Right cardiac atrium (tissue), 5 donors: ENCODE results near the gene SPON1. TPM values are rescaled to one million over a fixed set of nuclear protein-coding genes. Genes with fewer than 3 reads are reported as not detected.
"Not testable (repeated sequence)": the region's sequence is repeated elsewhere in the genome, so short reads cannot be mapped to it uniquely, and the experiment has no call there.

Experiments
- ATAC-seq, 2 donors: fragments of 200-7000 bp; cut with Tn5 transposase; one replicate each; pipeline versions ENCODE4 v1.8.0 to v1.9.1; 2020; ENCODE audit warnings: moderate library complexity in 2 of 2, mild to moderate bottlenecking in 1 of 2
- DNase-seq, 3 donors: peaks; one replicate each; pipeline ENCODE4 v3.0.0-alpha.2; 2020
- H3K27ac ChIP-seq: one replicate; pipeline ENCODE4 v1.5.1; 2013; ENCODE audit warnings: mild to moderate bottlenecking, low read length, control low read depth, moderate library complexity
- H3K27me3 ChIP-seq: one replicate; pipeline ENCODE4 v1.6.1; 2013; ENCODE audit not compliant: control insufficient read depth, insufficient read depth
- H3K4me1 ChIP-seq: one replicate; pipeline ENCODE4 v1.6.1; 2013; ENCODE audit warnings: low read length; ENCODE audit not compliant: control insufficient read depth, insufficient read depth
- H3K4me3 ChIP-seq: one replicate; pipeline ENCODE4 v1.5.1; 2013; ENCODE audit warnings: low read length, control low read depth
- H3K9me3 ChIP-seq: one replicate; pipeline ENCODE4 v1.6.1; 2013; ENCODE audit warnings: low read length; ENCODE audit not compliant: control insufficient read depth
- WGBS: extraction: QIAGEN DNeasy Blood & Tissue Kit; methylation state at CpG from one replicate; pipeline ENCODE4 v1.1.7; 2013; 5-methylcytosine and 5-hydroxymethylcytosine counted together
- intact Hi-C, 4 donors: fragments of 100-400 bp; cut with DNase I; formaldehyde crosslinking; loops; one replicate each; pipeline versions ENCODE4 v1.11.0 to v1.14.0; 2022 to 2023
- polyA plus RNA-seq: library from polyadenylated mRNA; stranded (reverse); fragments of 200-250 nt; gene quantifications from one replicate; pipeline ENCODE4 v1.2.3, GENCODE V29; 2013
- total RNA-seq, 4 donors: library from RNA; stranded (reverse); fragmentation: NEBNext Ultra II Directional; extraction: Animal tissue kit (Norgen Biotek cat#: 25700); gene quantifications; one replicate each; pipeline ENCODE4 v1.2.1, GENCODE V29; 2021
- donor health status: healthy with polysubstance abuse.
- donor health status: DM: no; HTN: yes; CAD: no.
- donor health status: DM: no; HTN: no; CAD: no.
- donor health status: DM: no; HTN: yes; CAD: no; lungs with severe emphysema.
- donor health status: DM: yes; HTN: yes; CAD: no.

SPON1 gene
- total and polyA plus RNA-seq, 5 donors: 12.6 to 32.7 (median 24.7) TPM

- not testable (repeated sequence) for H3K27me3 ChIP-seq, ATAC-seq, H3K27ac ChIP-seq, DNase-seq, H3K4me1 ChIP-seq, H3K9me3 ChIP-seq, H3K4me3 ChIP-seq
- WGBS: 97% methylated on average over 1 of the region's 1 CpG
- intact Hi-C loops: loop anchor here in 1 of 4 donors (5.0 kb wide), 1 partner anchor 197 kb away; no protein-coding TSS in a partner anchor
These were observed 191.6 kb downstream of the SPON1 start for GRCh38 chr11:14154103-14154502.

- DNase-seq (no peak), ATAC-seq (no peak)
- WGBS: 82% methylated on average over 1 of the region's 1 CpG
- no peaks in the 10 kb centered on the region for H3K9me3 ChIP-seq
- no peak overlapping the region for H3K27ac ChIP-seq
- H3K27me3 ChIP-seq: no peaks in the 10 kb centered on the region
- no peaks in the 10 kb centered on the region for H3K4me1 ChIP-seq
- intact Hi-C loops: no loop called here
- no peak overlapping the region for H3K4me3 ChIP-seq
These were observed 195.9 kb downstream of the SPON1 start for GRCh38 chr11:14158393-14158792.

GRCh38 chr11:14163576-14163975 lies 201.1 kb downstream of the SPON1 start:
- Histone ChIP-seq H3K9me3 (no peaks in the 10 kb centered on the region), H3K27ac (no peak overlapping the region)
- intact Hi-C loops: no loop called here

GRCh38 chr11:14173679-14174078 lies 211.2 kb downstream of the SPON1 start:
- DNase-seq, intact Hi-C loops, H3K27me3 ChIP-seq, H3K4me1 ChIP-seq, H3K9me3 ChIP-seq, H3K27ac ChIP-seq, ATAC-seq, H3K4me3 ChIP-seq: not testable (repeated sequence)
- WGBS: 89% methylated on average over 7 of the region's 7 CpGs

More at GRCh38 chr11:14163576-14163975, 201.1 kb downstream of the SPON1 start:
- Histone ChIP-seq H3K4me1 (no peaks in the 10 kb centered on the region), H3K27me3 (no peaks in the 10 kb centered on the region), H3K4me3 (no peak overlapping the region)
- ATAC-seq (no peak), DNase-seq (no peak)
- WGBS: 91% methylated on average over 2 of the region's 2 CpGs

- intact Hi-C loops: no loop called here
- peak; percentile 84 to 86 for ATAC-seq
These were observed 216.7 kb downstream of the SPON1 start for GRCh38 chr11:14179116-14179820.

GRCh38 chr11:14181121-14181520 lies 218.6 kb downstream of the SPON1 start:
- intact Hi-C loops: loop anchor here in 1 of 4 donors (10.0 kb wide), 1 partner anchor 64 kb away; no protein-coding TSS in a partner anchor
- H3K9me3 ChIP-seq: no peaks in the 10 kb centered on the region

More at GRCh38 chr11:14179116-14179820, 216.7 kb downstream of the SPON1 start:
- 61% methylated on average over 4 of the region's 4 CpGs for WGBS
- Histone ChIP-seq H3K4me1 (peaks cover 2% of the 10 kb centered on the region), H3K9me3 (no peaks in the 10 kb centered on the region), H3K27ac (peak overlapping the region; percentile 42), H3K4me3 (no peak overlapping the region), H3K27me3 (no peaks in the 10 kb centered on the region)
- DNase-seq: peak in 1 of 3 donors; percentile 24

GRCh38 chr11:14182833-14183364 lies 220.4 kb downstream of the SPON1 start:
- H3K4me1 ChIP-seq: peaks cover 16% of the 10 kb centered on the region
- ATAC-seq (no peak), DNase-seq (no peak)
- WGBS: 82% methylated on average over 2 of the region's 2 CpGs
- H3K27me3 ChIP-seq: no peaks in the 10 kb centered on the region
- H3K9me3 ChIP-seq: no peaks in the 10 kb centered on the region
- intact Hi-C loops: loop anchor here in 1 of 4 donors (10.0 kb wide), 1 partner anchor 62 kb away; no protein-coding TSS in a partner anchor
- H3K4me3 ChIP-seq: no peak overlapping the region
- no peak overlapping the region for H3K27ac ChIP-seq

More at GRCh38 chr11:14181121-14181520, 218.6 kb downstream of the SPON1 start:
- DNase-seq (no peak), ATAC-seq (no peak)
- Histone ChIP-seq H3K27me3 (no peaks in the 10 kb centered on the region), H3K4me1 (peaks cover 9% of the 10 kb centered on the region), H3K27ac (no peak overlapping the region), H3K4me3 (no peak overlapping the region)

- 75% methylated on average over 4 of the region's 4 CpGs for WGBS
- Histone ChIP-seq H3K27ac (no peak overlapping the region), H3K27me3 (no peaks in the 10 kb centered on the region), H3K4me1 (peaks cover 15% of the 10 kb centered on the region), H3K4me3 (no peak overlapping the region), H3K9me3 (no peaks in the 10 kb centered on the region)
- ATAC-seq (peak; percentile 23 to 36), DNase-seq (peak in 1 of 3 donors; percentile 32)
- intact Hi-C loops: loop anchor here in 1 of 4 donors (10.0 kb wide), 1 partner anchor 61 kb away; no protein-coding TSS in a partner anchor
These were observed 221.8 kb downstream of the SPON1 start for GRCh38 chr11:14184028-14184940.

- Histone ChIP-seq H3K4me3 (no peak overlapping the region), H3K27me3 (no peaks in the 10 kb centered on the region), H3K4me1 (peaks cover 14% of the 10 kb centered on the region), H3K27ac (no peak overlapping the region), H3K9me3 (no peaks in the 10 kb centered on the region)
- WGBS: 95% methylated on average over 1 of the region's 1 CpG
- DNase-seq (no peak), ATAC-seq (no peak)
- intact Hi-C loops: loop anchor here in 1 of 4 donors (10.0 kb wide), 1 partner anchor 59 kb away; no protein-coding TSS in a partner anchor
These were observed 222.9 kb downstream of the SPON1 start for GRCh38 chr11:14185461-14185860.

GRCh38 chr11:14186046-14186775 lies 223.7 kb downstream of the SPON1 start:
- no peak overlapping the region for H3K4me3 ChIP-seq
- DNase-seq: no peak
- intact Hi-C loops: loop anchor here in 1 of 4 donors (10.0 kb wide), 1 partner anchor 59 kb away; no protein-coding TSS in a partner anchor
- H3K27me3 ChIP-seq: no peaks in the 10 kb centered on the region
- peaks cover 14% of the 10 kb centered on the region for H3K4me1 ChIP-seq
- peak in 1 of 2 donors; percentile 12 for ATAC-seq
- H3K27ac ChIP-seq: no peak overlapping the region
- H3K9me3 ChIP-seq: no peaks in the 10 kb centered on the region
